Measurements from ENCODE around the gene RIPK1. TPM values are rescaled to one million over a fixed set of nuclear protein-coding genes. Genes with fewer than 3 reads are reported as not detected.
A peak's percentile ranks its signal among the peaks of the same experiment; 100 is the strongest.

Gene RIPK1
- total RNA-seq, 1 donor from 2014 or later: 4.9 TPM

GRCh38 chr6:3120765-3121089 lies 52.4 kb downstream of the RIPK1 start:
- H4K20me1 ChIP-seq (ENCODE audit: low read depth): peaks cover 3% of the 10 kb centered on the region
- no peaks in the 10 kb centered on the region for H3K27me3 ChIP-seq
- peaks cover 12% of the 10 kb centered on the region for H3F3A ChIP-seq (ENCODE audit: low read depth)
- Mint-ChIP-seq H3K36me3 (peaks cover 4% of the 10 kb centered on the region), H3K27ac (no peak overlapping the region), H3K4me3 (peak overlapping the region; percentile 77), H3K27me3 (ENCODE audit: insufficient read depth, low read depth) (no peaks in the 10 kb centered on the region), H3K4me1 (peaks cover 44% of the 10 kb centered on the region), H3K9me3 (no peaks in the 10 kb centered on the region)
- H3K27ac ChIP-seq: no peak overlapping the region
- H2AFZ ChIP-seq (replicated peaks): no peak overlapping the region
- no peaks in the 10 kb centered on the region for H3K9me3 ChIP-seq (ENCODE audit: low read depth)
- no peak overlapping the region for H3K4me2 ChIP-seq
- H3K4me1 ChIP-seq: peaks cover 8% of the 10 kb centered on the region
- no peak for TF ChIP-seq CTCF (IDR thresholded peaks at IDR 0.05)
- TF ChIP-seq EZH2 (IDR thresholded peaks at IDR 0.05): no peak
- no peak for TF ChIP-seq EZH2phosphoT487 (IDR thresholded peaks at IDR 0.05)
- no peak overlapping the region for H3K4me3 ChIP-seq
- peaks cover 19% of the 10 kb centered on the region for H3K79me2 ChIP-seq (ENCODE audit: low read depth)
- no peak for DNase-seq (ENCODE audit: low spot score)
- H3K9ac ChIP-seq: no peak overlapping the region
- no peaks in the 10 kb centered on the region for H3K36me3 ChIP-seq

GRCh38 chr6:3122823-3123182 lies 54.5 kb downstream of the RIPK1 start:
- no peaks in the 10 kb centered on the region for H3K9me3 ChIP-seq (ENCODE audit: low read depth)
- H3K36me3 ChIP-seq: no peaks in the 10 kb centered on the region
- no peak overlapping the region for H3K27ac ChIP-seq
- no peak overlapping the region for H3K4me3 ChIP-seq
- H2AFZ ChIP-seq (replicated peaks): no peak overlapping the region
- peaks cover 40% of the 10 kb centered on the region for H3K4me1 Mint-ChIP-seq
- H4K20me1 ChIP-seq (ENCODE audit: low read depth): peaks cover 8% of the 10 kb centered on the region
- no peaks in the 10 kb centered on the region for H3K27me3 ChIP-seq
- H3K4me1 ChIP-seq: peaks cover 8% of the 10 kb centered on the region
- no peak for DNase-seq (ENCODE audit: low spot score)
- H3K27me3 Mint-ChIP-seq (ENCODE audit: insufficient read depth, low read depth): no peaks in the 10 kb centered on the region
- H3K36me3 Mint-ChIP-seq: peaks cover 7% of the 10 kb centered on the region
- H3K4me2 ChIP-seq: no peak overlapping the region
- no peaks in the 10 kb centered on the region for H3K9me3 Mint-ChIP-seq
- no peak overlapping the region for H3K9ac ChIP-seq
- H3F3A ChIP-seq (ENCODE audit: low read depth): peaks cover 14% of the 10 kb centered on the region
- TF ChIP-seq CTCF (IDR thresholded peaks at IDR 0.05): no peak
- TF ChIP-seq EZH2phosphoT487 (IDR thresholded peaks at IDR 0.05): no peak
- no peak for TF ChIP-seq EZH2 (IDR thresholded peaks at IDR 0.05)
- no peak overlapping the region for H3K4me3 Mint-ChIP-seq
- no peak overlapping the region for H3K27ac Mint-ChIP-seq
- peaks cover 19% of the 10 kb centered on the region for H3K79me2 ChIP-seq (ENCODE audit: low read depth)

DNA sequence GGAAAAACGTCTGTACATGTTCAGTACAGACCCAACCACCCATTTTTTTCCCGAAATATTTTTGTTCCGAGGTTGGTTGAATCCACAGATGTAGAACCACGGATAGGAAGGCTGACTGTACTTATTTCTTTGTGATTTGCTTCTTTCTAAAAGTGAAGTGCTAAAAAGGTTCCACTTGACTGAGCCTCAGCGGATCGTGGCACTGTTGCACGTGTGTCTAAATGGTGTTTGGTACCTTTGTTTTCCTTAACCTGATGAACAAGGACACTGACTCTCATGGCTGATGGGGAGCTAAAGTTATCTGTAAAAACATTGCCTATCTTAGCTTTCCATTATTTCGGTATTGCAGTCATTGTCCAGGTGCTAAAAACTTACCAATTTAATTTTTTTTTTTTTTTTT lies 56.4 kb downstream of the RIPK1 start:
- no peaks in the 10 kb centered on the region for H3K27me3 ChIP-seq
- H4K20me1 ChIP-seq (ENCODE audit: low read depth): peaks cover 8% of the 10 kb centered on the region

More for the DNA sequence above, 56.4 kb downstream of the RIPK1 start:
- Mint-ChIP-seq H3K27me3 (ENCODE audit: insufficient read depth, low read depth) (no peaks in the 10 kb centered on the region), H3K4me1 (peaks cover 31% of the 10 kb centered on the region), H3K27ac (no peak overlapping the region), H3K36me3 (peaks cover 21% of the 10 kb centered on the region), H3K9me3 (no peaks in the 10 kb centered on the region), H3K4me3 (no peak overlapping the region)
- peaks cover 5% of the 10 kb centered on the region for H3K4me1 ChIP-seq
- H3K9me3 ChIP-seq (ENCODE audit: low read depth): no peaks in the 10 kb centered on the region
- H3K27ac ChIP-seq: no peak overlapping the region
- no peak for DNase-seq (ENCODE audit: low spot score)
- TF ChIP-seq EZH2 (IDR thresholded peaks at IDR 0.05) (no peak), CTCF (IDR thresholded peaks at IDR 0.05) (no peak)
- no peak overlapping the region for H3K9ac ChIP-seq
- H3K79me2 ChIP-seq (ENCODE audit: low read depth): peaks cover 9% of the 10 kb centered on the region
- H3K36me3 ChIP-seq: peaks cover 3% of the 10 kb centered on the region
- H3K4me3 ChIP-seq: no peak overlapping the region
- H2AFZ ChIP-seq (replicated peaks): no peak overlapping the region
- H3K4me2 ChIP-seq: no peak overlapping the region
- peaks cover 8% of the 10 kb centered on the region for H3F3A ChIP-seq (ENCODE audit: low read depth)
